ENCODE results near the gene ENO1. TPM values are rescaled to one million over a fixed set of nuclear protein-coding genes. Genes with fewer than 3 reads are reported as not detected.

Gene ENO1
- total and polyA plus RNA-seq, 9 of the 15 experiments (the other 6 are each of a cell fraction or from before 2014, with no cell fraction given): 2,249 to 7,472 (median 2,868) TPM

GRCh38 chr1:8825985-8826481 lies 52.5 kb downstream of the ENO1 start (continued):
- TF ChIP-seq CHD7 (IDR thresholded peaks at IDR 0.05; ENCODE audit: low read depth, low read length) (no peak), ZNF512 (tag; IDR thresholded peaks at IDR 0.05) (no peak), E2F1 (CRISPR knock-in tag; IDR thresholded peaks at IDR 0.05) (no peak)
